HG03439 (cell line): ENCODE results near the gene MED13L.

Experiments
- ATAC-seq: cut with Tn5 transposase; IDR thresholded peaks from one replicate; pipeline ENCODE4 v1.9.1; 2021; ENCODE audit warnings: mild to moderate bottlenecking, moderate library complexity; ENCODE audit not compliant: unreplicated experiment

The MED13L gene

DNA sequence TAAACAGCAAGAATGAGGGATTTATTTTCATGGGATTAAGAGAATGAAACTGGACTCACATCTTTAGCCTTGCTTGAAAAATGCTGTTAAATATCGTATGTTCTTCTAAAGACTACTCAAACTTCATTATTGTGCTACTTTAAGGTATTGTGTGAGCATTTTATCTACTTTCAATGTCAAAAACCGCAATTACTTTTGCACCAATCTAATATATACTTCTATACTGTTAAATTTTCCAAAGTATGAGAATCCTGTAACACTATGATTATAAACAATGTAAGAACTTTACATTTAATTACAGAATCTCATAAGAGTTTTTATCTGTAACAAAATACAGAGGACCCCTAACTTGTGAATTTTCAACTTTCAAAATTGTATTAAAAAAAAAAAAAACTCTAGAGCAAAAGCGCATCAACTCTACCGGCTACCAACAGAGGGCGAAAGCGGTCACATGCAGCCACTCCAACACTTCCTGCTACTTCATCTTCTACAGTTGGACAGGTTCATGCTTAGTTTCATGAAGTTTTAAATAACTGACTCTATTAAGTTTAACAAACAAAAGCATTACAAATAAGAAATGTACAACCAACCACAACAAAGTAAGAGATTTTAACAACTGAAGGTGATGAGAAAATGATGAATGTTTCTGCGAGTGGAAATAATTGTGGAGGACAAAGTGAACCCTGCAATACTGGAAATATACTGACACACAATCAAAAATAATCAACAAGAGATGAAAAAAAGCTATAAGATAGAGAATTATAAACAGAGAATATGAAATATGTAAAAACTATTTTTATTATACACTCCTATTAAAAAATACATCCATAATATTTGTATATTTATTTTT is 210.9 kb downstream of the MED13L start:
- no peak for ATAC-seq

DNA sequence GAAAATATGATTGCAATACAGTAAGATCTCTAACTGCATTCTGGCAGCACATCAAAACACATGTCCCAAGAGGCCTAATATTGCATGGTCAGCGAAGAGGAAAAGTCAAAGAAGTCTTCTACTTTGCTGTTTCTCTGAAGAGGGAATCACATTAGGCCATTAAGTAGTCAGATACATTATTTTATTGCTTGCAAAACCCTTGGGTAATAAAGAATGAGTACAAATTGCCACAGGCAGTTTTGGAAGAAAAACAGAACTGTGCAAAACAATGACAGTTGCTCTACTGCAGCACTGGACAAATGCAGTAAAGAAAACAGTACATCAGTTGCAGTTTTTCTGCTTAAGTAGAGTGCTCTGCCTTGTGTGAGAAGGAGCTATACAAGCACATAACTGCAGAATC is 211.9 kb downstream of the MED13L start:
- no peak for ATAC-seq

DNA sequence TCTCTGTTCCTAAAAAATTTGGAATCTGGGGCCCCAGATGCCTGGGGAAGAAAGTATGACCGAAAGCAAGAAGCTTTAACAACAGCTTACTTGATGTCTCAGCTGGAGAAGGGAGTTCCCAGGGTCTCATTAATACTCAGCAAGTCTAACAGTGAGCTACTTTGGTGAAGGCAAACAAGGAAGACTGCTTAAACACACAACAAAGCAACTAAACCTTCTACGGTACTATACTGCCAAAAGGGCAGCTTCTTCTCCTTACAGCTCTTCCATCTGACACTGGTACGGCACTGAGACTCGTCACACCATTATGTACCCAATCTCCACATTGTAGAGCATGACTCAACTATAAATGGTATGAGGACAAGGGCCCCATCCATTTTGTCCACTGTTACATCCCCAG is 213.0 kb downstream of the MED13L start:
- no peak for ATAC-seq

DNA sequence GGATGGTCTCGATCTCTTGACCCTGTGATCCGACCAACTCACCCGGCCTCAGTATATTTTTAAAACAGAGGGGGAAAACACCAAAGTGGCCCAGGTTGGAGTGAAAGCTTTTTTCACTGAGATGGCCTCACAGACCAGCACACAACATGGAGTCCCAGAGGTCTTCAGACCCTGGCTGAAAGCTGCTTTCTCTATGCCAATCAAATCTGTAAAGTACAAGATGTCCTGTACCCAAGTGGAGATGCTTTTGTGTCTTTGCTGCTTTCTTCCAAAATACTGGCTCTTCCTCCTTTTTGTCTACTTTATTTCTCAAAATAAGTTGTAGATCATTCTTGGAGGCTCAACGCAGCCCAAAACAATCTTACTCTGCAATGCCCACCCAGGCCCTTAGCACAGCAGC is 214.8 kb downstream of the MED13L start:
- no peak for ATAC-seq

DNA sequence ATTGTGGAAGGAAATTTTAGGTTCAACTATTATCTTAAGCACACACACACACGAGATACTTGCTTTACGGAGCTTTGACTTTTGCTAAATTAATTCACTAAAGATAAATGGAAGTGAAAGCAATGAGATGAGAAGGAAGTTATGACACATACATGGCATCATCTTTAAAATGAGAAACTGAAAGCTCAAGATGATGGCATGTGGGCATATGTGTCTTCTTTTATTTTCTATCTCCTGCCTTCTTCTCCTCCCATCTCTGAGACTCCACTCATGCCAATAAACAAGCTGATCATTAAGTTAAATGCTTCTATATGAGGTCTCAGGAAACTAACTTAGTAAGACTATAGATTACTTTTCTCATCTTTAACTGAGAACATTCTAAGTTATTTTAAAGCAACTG is 216.7 kb downstream of the MED13L start:
- peak; percentile 84 for ATAC-seq

DNA sequence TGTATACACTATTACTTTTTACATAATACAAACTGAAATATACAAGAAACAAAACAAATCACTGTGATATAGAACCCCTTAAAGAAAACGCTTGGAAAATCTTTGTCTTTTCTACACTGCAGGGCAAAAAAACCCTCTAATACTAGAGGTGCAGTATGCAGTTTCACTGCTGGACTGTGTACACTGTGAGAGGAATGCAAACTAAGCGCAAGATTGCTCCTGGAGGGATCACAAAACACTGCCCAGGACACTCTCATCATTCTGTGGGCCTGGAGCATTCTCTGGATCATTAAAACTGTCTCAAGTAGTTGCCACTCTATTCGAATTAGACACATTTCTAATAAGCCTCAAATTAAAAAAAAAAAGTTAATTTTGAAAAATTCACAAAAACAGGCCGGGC is 217.6 kb downstream of the MED13L start:
- no peak for ATAC-seq

DNA sequence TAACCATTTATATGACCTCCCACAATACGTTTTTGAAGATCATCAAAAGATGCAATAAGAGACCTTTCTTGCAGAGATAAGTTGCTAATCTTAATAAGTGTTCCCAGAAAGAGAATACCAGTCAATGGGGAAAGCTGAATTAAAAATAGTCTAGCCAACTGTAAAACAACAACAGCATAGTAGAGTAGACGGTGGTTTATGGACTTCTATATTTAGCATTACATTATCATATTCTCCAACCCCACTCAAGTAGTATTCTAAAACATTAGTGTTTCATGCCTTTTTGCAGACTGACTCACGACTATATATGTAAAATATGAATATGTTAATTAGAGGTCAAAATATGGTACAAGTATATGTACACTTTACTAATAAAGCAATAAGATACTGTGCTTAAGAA is 218.9 kb downstream of the MED13L start:
- no peak for ATAC-seq

DNA sequence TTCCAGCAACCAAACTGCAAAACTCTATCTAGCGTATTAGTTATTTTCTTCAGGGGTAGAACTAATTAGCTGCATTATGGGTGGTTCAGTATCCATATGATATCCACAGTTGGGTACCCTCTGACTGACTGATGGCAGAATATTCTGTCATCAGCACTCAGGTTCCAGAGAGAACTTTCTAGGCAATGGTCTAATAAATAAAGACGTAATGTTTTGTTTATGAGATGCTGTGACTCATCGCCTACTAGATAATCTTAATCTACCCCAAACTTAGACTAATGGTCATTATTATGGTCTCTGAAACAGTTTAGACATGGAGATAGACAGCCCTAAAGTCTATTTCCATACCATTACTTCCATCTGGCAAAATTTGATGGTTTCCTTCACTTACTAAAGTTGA is 220.1 kb downstream of the MED13L start:
- ATAC-seq = no peak

DNA sequence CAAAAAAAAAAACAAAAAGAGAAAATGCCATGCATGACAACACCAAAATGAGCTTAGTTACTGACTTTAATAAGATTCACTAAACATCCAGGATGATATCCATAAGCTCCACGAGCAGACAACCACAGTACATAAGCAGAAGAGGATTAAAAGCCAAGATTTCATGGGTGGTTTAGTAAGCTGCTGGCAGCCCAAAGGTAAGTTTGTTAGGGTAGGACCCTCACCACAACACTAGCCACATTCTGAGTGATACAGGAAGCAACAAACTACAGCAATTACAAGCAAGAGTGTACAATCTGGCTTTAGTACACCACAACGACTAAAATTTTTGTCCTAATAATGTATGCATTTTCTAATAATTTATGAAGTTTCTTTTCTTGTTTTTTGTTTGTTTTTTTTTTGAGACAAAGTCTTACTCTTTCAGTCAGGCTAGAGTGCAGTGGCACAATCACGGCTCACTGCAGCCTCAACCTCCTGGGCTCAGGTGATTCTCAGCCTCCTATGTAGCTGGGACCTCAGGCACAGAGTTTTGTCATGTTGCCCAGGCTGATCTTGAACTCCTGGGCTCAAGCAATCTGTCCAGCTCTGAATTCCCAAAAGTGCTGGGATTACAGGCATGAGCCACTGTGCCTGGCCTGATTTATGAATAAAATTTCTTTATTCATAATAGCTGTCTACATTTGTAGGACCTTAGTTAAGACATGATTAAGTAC is 221.4 kb downstream of the MED13L start:
- no peak for ATAC-seq

DNA sequence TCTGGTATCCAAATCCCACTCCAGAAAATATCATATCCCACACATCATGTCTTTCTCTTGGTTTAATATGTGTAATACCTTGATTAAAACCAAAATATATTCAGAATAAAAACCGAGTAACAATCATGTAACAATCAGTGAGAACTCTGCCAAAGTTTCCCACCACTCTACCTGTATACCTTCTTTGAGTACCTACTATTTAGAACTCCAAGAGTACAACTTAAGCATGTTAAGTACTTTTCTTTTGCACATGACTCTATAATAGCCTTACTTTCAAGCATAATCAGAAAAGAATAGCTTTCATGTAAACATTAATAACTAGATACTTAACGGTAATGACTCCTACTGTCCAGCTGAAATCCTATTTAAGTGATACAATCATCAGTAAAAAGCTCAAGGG is 223.2 kb downstream of the MED13L start:
- no peak for ATAC-seq

DNA sequence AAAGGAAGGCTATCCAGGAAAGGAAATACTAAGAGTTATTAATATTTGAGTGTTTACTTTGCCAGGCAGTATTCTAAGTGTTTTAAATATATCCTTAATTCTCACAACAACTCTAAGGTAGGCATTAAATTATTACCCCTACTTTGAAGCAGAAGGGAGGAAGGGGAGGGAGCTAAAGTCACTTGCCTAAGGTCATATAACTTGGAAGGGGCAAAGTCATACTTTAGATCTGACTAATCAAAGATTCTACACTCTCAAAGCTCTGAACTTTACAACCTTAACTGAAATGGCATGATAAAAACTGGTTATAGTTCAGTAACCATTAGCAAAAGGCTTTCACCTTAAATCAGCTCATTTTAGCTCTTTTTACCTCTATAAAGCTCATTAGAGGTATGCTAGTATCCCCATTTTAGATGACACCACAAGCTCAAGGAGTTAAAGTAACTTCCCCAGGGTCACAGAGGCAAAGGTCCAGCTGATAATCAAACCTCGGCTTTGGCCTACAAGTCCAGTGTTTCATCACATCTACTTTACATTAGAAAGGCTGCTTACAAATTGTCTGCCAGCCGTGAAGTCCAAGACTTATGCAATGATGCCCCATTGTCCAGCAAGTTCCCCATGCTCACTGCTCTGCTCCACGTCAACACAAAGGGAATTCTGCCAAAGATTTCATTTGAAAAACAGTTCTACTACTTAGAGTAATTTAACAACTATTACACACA is 223.9 kb downstream of the MED13L start:
- ATAC-seq = no peak

DNA sequence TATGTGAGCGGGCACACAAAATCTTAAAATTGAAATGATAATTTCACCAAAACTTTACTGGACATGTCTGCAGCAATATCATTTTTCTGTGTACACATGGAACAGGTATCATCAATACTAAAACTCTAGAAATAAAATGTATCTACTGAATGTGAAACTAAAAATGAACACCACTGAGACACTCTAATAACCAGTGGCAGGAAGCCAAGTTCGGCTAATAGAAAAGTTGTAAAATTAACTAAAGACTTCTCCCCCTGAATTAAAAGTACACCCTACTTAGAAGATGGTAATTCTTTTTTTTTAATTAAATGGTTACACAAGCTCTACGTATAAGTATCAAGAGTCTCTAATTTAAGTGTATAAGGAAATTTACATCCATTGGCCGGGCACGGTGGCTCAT is 227.2 kb downstream of the MED13L start:
- ATAC-seq = no peak

DNA sequence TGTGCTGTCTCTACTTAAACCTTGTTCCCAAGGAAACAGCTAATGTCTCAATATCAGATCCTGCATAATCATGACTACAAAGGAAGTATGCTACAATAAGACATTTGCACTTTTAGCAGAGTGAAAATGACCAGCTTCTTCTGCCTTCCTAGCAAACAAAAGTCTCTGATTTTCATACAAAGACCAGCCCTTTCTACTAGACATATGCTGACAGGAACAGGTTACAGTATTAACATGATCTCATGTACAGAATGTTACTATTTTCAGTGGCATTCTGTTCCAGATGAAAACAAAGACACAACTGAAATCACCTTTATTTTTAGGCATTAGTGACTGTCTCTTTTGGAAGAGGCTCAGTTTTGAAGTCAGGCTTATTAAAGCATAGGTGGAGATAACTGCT is 228.6 kb downstream of the MED13L start:
- ATAC-seq = no peak

DNA sequence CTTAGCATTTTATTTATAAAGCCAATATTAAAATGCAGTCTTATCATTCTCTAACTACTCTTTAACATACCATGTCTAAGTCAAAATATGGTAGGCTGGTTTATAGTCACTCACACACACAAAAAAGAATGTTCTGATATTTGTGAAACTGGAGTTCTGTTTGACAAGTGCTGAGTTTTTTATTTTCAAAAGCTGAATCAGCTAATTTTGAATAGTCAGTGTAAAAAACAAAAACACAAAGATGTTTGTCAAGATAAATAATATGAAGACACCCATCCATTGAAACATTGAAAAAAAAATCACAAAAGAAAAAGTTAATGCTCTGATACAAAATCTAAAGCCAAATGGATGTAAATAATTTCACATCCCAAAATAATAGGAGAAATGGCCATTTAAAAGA is 231.5 kb downstream of the MED13L start:
- no peak for ATAC-seq

DNA sequence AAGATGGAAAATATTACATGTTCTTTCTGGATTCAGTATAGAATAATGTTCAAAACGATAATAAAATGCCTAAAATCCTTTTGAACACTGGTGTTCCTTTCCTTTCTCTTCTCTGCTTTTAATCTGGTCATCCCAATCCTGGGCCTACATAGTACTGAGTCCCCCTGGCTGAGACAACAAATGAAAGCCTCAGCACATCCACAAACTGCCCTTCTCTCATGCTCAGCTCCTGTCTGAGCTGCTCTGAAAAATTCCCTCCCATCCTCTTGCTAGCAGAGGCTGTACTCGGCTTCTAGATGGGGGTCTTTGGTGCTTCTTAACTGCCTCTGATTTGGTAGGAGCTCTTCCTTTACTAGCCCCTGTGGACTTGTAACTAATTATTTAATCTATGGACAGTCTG is 232.3 kb downstream of the MED13L start:
- ATAC-seq = no peak

DNA sequence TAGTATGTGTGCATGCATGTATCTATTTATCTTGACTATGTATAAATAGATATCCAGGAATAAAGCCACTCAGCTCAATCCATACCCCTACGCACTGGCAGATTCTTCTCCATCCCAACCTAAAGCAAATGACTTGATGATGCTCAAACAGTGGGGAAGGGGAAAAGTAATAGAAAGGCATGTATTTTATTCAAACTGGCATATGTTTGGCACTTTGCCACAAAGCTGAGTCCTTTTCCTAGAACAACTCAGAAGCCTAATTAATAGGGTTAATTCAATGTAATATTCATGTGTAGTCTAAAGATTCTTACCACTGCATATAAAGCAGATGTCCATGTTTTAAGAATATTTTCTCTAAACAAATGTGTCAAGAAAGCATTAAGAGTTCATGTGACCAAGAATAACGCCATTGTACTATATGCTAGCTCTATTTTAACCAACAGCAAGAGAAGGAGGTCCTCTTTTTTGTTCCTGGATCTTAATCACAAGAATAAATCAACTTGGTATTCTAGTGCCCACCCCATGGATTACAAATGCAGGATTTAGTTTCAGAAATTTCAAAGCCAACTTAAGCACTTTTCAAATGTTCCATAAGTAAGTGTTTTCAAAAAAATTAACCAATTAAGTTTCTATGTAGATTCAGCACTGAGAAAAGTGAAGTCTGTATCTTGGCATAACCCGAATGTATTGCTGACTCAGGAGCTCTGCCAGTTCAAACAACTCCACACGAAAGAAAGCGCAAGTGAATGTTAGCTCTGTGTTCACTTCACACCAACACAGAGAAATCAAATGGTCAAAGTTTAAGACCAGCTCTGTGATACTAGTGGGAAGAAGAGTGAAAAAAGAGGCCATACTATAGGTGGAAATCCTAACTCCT is 233.6 kb downstream of the MED13L start:
- no peak for ATAC-seq

DNA sequence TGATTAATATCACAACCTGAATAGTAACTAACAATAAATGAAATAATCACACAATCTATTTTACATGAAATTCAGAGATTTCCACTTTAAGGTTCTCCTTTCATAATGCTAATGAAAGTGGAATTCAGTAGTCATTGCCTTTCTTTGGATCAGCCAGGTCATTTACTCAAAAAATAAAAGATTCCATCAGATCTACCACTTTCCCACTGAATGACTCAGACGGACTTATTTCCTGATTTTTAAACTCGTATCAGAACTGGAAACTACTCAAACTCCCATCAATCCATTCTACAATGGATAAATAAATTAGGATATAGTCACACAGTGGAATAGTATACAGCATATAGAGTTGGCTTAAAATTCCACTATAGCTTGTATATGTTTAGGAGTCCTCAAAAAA is 237.1 kb downstream of the MED13L start:
- no peak for ATAC-seq

DNA sequence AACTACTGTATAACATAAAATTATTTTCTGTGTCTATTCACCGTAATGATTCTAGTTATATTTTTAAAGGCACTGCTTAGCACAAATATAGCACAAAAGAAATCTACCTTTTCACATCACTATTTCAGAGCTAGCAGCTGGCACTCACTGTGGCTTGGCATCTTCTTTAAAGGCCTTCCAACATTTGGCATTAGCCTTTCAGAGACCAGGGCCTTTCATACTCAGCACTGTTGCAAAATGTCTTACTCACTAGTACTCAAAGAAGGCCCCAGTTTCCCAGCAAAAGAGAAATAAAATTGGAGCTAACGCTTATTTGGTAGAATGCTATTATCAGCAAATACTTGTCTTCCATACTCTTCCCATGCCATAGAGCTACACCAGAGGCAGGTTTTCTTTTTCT is 238.4 kb downstream of the MED13L start:
- ATAC-seq = no peak

DNA sequence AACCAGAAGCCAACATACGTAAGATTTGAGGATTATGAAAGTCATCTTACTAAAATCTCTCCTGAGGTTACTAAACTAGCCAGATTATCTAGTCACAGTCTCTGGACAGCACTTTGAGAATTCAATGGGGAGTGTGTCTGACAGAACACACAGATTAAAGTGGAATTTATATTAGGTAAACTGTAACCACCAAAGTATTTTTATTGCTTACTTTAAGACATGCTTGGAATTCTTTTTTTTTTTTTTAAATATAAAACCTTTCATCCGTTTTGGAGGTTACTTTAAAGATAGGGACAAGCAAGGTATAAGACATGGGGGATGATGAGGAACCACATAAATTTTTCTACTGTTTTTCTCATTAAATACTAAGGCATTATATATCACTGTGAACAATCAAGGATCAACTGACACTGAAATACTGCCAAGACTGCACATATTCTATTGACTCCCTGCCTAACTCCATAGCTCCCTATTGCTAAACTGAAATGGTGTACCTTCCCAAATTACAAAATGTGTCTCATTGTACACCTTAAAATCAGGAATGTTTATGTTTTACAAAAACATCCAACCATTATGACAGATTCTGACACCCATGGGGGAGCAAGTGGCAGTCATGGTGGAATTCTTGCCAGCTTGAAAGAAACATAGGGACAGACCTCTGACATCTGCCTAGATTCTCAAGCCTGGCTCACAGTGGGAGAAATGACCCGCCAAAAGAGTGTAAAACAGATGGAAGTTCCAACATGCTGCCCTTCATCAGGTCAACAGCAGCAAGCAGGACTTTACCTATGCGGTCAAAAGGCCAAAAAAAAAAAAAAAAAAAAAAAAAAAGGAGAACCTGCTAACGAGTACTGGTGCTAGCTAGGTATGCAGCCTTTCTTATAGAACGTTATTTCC is 239.3 kb downstream of the MED13L start:
- ATAC-seq = no peak

DNA sequence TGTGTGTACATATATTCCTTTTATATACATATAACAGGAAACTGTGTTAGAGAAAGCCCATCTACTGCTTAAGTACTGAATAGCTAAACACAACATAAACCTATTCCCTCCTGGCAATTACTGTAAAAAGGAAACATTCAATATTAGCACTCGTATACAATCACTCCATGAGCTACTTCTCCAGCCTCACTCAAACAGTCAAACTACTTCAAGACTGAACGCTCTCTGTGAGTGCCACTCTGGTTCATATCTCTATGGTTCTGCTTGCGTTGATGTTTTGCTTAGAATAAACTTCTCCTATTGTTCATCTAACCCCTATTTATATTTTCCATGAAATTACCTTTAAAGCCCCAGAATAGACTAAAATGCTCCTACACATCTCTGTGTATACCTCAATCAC is 243.7 kb downstream of the MED13L start:
- ATAC-seq = no peak
